HG02759 (cell line): ENCODE results near the gene FBN2.

Source experiments
- ATAC-seq: cut with Tn5 transposase; IDR thresholded peaks from one replicate; pipeline ENCODE4 v1.9.1; 2021; ENCODE audit warnings: mild to moderate bottlenecking, moderate library complexity; ENCODE audit not compliant: unreplicated experiment

The FBN2 gene

DNA sequence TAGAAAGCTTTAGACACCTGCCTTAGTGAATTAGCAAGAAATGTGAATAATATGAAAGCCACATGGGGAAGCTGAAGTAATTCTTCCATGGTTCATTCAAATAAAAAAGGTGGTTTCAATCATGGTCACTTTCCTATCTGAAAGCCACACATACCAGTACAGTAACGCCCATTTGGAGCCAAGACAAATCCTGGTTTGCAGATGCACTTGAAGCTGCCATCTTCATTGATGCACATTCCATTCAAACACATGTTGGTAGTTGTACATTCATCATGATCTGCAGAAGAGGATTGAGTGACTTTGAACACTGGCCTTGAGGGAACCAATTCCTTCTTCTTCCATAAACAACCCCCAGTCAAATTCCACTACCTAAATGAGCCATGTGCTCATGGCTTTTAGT lies 161.5 kb downstream of the FBN2 start:
- ATAC-seq, result no peak

DNA sequence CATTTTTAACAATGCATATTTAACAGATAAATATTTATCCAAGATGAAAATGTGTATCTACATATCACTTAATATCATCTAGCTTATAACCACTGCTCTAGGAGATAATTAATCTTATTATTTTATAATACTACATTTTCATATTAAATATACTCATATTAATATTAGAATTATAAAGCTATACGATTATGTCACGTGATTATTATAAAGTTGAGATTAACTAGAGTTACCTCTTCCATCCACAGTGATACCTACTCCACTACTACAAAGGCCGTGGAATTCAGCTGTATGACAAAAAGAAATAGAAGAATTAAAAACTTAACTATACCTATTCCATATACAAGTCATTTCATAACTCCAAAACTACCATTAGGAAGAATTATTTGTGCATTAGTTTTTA lies 171.9 kb downstream of the FBN2 start:
- no peak for ATAC-seq

DNA sequence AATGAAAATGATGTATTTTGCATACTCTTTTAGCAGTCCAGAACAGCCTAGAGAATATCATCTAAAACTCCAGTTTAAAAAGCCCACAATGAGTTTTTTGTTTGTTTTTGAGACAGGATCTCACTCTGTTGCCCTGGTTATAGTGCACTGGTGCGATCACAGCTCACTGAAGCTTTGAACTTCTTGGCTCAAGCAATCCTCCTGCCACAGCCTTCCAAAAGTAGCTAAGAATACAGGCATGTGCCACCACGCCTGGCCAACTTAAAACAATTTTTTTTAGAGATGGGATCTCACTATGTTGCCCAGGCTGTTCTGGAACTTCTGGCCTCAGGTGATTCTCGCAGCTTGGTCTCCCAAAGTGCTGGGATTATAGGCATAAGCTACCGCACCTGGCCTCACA lies 175.7 kb downstream of the FBN2 start:
- ATAC-seq, result no peak

DNA sequence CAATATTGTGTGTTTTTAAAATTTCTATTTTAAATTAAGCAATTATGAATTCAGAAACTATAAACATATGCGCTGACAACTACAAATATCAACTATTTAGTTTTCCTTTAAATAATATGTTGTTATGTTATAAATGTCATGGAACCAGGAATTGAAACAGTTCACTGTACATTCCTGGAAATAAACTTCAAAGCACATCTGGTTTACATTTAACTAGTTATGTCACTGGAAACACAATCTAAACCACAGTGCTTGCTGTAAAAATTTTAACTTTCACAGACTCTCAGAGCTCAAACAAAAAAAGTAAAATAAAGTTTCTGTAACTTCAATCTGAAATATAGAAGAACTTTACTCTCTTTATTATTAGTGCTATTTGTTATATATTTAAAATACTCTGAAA lies 179.2 kb downstream of the FBN2 start:
- no peak for ATAC-seq

DNA sequence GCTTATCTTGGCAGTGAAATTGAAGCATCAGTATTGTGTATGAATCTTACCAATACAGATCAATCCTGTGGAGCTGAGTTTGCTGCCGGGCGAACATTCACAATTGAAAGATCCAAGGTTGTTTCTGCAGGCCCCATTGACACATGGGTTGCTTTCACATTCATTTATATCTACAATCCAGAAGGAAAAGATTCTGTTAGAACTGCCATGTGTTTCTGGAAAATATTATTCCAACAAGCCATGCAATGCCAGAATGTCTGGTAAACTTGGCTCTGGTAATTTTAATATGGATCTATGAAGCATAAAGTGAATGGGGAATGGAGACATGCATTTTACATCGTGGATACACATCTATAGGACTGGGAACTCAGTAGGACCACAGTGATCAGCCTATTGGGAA lies 180.8 kb downstream of the FBN2 start:
- no peak for ATAC-seq

DNA sequence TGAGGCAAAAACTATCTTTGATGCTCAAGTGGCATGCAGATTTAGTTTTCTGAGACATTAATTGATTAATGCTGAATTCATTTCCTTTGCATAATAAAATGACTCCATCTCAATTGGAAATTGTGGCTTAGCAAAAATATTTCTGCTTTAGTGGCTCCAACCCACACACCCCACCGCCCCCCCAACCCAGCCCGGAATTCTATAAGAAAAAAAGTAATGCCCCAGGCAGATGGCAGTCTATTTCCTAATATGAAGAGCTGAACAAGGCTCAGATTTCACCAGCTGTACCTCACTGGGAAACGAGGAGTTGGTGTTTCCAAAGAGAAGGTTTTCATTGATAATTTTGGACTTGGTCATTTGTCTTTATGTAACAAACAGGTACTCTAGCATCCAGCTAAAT lies 182.1 kb downstream of the FBN2 start:
- no peak for ATAC-seq

DNA sequence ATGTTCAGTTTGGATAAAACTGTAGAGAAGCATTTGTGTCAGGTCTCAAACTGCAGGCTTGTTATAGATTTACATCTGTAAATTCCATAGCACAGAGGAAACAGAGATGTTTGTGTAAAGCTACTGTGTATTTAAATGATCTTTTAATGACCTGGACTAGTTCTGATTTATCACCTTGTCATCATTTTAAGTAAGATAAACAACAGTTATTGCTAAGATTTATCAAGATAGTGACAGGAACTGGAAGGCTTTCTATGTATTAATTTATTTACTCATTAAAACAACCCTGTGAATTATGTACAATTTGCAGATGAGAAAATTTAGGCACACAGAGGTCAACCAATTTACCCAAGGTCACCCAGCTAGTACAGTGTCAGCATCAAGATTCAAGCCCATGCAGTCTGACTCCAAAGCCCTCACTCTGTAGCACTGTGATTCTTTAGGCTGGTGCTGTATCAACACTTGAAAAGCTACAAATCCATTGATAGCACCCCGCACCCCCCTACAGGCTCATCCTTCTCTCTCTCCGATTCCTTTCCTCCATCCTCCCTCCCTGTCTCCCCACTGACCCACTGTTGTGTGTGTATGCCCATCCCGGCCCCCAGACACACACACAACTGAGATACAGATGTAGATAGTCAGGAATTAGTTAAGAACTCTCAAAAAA lies 184.5 kb downstream of the FBN2 start:
- ATAC-seq, result no peak

DNA sequence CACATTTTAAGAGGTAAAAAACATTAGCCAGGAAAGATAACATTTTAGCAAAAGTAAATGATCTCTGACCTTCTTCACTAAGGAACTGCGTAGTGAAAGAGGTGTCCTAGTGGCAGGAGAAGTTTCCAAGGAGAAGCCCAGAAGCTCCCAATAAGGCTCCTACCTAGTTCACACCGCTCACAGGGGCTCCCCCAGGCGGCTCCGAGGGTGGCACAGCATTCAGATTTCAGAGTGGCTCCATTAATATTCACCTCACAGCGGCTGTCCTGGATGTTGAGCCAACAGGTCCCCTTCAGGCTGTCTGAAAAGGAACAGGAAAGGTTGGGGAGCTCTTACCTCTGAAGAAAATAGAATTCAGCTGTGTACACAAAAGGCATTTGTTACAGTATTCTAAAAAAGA lies 187.3 kb downstream of the FBN2 start:
- ATAC-seq, result no peak

DNA sequence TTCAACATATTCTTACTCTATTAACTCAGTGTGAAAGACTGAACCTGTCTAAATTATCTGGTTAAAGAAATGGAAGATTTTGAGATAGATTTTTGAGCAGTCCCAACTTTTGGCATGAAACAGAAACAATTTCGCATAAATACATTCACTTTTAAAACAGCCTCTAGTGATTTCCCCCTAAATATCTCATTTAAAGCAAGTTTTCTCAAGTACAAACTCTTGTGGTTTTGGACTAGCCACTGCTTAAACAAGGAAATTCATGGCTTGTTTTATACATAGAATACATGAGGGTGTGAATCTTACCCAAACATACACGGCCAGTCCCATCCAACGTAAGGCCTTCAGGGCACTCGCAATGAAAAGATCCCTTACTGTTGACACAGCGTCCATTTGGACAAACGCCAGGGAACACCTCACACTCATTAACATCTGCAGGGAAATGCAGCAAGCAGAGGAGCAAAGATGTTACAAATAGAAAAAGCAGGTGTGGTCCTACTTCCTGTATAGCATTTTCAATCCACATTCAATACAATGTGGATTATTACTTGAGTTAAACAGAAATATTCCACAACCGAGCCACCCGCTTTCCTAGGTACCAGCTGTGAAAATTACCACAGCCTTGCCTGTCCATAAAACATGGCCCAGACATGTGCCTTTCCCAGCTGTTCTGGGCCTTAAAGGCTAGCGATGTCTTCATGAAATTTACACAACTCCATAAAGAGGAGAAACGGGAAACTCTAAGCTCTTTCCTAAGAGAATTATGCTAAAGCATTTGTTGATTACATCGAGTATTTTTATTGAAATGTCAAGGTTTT lies 188.8 kb downstream of the FBN2 start:
- no peak for ATAC-seq

DNA sequence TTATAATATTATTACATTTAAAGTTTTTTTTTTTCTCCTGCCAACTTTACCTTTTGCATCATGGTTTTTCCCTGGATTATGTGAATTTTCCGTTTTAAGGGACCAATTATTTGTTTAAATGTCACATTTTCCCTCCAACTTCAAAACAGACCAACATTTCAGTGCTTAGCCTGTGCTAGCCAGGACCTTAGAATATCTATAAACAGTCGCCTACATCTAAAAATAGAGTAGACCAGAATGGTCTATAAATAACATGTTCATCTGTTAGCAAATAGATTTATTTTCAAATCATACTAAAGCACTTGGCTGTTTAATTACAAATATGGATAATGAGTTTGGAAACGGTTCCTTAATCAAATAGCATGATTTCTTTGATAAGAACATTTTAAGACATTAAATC lies 192.0 kb downstream of the FBN2 start:
- ATAC-seq, result no peak

DNA sequence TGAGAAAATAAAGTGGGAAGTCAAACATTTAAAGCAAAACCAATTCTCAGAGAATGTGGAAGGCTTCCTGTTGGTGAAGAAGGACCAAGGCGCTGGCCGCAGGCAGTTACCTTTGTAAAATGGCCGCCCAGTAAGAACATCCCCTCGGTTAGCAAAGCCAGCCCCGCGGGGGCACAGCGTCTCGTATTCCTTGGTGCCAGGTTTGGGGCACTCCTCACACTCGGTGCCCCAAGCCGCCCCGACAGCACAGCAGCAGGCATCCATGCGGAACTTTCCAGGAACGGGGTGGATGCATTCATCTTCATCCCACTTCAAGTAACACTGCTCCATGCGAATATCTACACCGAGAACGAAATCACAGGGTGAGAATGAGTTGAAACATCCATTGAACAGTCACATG lies 192.8 kb downstream of the FBN2 start:
- ATAC-seq, result no peak

DNA sequence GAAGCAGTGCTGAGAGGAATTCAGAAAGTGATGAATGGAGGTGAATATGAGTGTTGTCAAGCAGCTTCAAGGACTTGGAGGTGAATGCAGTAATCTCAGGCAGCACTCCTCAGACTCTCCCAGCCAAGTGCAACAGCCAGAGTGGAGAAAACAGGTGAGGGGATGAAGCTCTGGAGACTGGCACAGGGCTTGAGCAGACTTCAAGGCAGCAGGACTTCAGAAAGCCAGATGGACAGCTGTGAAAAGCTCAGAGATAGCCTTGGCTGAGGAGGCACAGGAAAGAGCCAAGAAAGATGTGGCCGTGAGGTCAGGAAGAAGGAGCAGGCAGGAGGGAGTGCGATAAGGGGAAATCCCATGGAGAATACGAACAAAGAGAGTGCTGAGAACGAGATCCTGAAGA lies 194.9 kb downstream of the FBN2 start:
- ATAC-seq, result no peak

DNA sequence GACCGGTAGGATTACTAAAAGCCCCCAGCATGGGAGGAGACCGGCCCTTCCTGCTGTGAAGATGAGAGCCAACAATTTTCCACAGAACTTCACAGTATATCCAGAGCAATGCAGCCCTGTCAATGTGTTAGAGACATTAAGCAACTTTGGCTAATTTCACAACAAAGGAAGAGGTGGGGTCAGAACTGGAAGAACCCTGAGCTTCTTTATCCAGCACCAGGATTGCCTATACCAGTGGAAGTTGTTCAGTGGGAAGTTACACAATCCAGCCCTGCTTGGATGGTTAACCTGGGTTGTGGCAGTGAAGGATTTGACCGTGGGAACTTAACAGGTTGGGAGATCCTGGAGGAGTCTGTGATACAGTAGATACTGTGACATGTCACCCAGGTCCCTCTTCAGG lies 197.0 kb downstream of the FBN2 start:
- no peak for ATAC-seq

DNA sequence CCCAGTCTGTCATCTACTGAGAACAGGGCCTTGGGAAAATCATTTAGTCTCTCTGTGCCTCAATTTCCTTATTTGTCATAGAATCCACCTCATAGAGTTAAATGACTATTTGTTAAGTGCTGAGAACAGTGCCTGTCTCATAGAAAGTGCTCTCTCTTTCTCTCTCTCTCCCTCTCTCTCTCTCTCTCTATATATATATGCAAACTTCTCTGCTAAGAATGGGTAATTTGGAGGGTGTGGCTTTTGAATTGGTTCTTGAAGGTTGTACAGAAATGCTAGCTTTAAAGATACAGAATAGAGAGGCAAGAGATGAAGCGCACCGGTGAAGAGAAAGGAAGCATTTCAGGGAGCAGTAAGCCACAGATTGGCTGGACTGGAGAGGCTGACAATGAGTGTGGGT lies 197.4 kb downstream of the FBN2 start:
- no peak for ATAC-seq

DNA sequence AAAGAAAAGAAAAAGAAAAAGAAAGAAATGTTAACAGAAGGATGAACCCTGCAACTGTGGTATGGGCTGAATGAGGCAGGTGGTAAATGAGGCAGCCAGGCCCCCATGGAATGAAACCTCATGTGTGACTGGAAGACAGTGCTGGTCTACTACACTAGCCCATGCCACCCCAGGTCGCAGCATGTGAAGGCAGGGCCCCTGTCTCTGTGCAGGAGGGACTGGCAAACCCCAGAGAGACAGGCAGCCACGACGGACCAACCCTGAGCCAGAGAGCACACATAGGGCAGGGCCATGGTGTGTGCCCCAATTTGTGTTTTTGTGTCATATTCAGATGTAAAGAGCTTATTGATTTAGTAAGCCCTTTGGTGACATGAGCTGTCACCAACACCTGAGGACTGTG lies 198.5 kb downstream of the FBN2 start:
- no peak for ATAC-seq

DNA sequence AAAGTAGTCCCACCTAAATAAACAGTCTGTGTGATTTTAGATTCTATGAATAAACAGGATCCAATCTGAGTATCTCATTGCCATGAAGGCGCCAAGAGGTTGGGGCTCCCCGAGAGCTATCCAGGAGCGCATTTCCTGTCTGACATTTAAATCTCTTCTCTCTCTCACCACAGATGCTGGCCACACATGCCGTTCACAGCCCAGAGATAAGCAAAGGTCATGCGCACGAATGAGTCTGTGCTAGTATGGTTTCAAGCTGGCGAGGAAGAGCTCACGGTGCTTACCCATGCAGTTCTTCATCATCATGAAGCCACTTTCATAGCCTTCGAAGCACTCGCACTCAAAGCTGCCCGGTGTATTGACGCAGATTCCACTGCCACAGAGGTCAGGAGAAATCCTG lies 199.4 kb downstream of the FBN2 start:
- ATAC-seq, result no peak

DNA sequence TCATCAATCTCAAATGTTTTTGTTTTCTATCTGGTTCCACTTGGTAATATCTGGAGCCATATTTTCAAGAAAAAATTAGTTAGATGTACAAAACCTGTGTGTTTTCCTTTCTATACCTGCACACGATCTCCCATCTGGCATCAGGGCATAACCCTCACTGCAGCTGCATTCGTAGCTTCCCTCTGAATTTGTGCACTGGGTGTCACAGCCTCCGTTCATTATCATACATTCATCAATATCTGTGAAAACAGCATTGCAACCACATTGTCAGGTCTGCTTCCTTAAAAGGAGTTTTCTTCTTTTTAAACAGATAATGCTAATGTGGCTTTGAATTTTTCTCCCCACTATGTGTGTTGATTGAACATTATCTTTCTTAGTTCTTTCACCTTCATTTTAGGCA lies 202.7 kb downstream of the FBN2 start:
- no peak for ATAC-seq

DNA sequence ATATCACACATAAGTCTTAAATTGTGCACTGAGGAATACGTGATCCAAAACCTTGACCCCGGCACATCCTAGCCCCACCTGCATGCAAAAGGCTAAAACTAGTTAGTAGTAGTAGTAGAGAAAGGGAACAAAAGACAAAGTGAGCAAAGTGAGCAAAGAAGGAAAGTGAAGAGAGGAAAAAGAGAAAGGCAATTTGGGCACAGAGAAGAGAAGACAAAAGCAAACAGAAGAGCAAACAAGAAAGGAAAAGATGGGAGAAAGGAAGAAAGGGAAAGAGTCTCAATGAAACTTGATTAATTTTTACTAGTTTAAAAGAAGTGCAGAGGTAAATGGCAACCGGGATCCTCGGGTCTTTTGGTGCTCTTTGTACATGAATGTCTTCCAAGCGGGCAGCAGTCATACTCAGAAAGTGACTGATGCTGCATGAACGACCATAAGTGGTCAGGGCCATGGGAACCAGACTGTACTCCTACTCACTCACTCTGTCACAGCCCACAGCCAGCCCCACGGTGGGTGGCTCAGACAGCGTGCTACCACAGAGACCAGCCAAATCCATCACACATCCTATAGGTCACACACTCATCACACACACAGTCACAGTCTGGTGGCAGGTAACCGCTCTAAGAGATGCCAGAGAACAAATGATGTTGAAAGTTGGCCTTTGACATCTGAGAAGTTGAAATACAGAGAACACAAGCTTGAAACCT lies 203.9 kb downstream of the FBN2 start:
- ATAC-seq, result no peak

DNA sequence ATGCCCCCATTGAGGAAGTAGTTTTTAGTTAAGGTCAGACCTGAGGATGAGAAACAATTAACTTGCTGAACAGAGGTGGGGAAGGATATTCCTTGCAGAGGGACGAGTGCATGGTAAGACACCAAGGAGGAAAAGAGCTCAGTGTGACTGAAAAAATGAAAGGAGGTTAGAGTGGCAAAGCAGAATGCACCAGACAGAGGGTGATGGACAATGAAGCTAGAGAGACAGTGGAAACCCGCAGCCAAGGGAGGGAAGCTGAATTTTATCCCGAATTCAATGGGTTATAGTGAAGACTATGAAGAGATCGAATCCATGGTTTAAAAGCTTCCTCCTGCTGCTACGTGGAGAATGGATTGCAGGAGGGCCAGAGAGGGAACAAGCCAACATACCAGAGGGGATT lies 206.8 kb downstream of the FBN2 start:
- no peak for ATAC-seq

DNA sequence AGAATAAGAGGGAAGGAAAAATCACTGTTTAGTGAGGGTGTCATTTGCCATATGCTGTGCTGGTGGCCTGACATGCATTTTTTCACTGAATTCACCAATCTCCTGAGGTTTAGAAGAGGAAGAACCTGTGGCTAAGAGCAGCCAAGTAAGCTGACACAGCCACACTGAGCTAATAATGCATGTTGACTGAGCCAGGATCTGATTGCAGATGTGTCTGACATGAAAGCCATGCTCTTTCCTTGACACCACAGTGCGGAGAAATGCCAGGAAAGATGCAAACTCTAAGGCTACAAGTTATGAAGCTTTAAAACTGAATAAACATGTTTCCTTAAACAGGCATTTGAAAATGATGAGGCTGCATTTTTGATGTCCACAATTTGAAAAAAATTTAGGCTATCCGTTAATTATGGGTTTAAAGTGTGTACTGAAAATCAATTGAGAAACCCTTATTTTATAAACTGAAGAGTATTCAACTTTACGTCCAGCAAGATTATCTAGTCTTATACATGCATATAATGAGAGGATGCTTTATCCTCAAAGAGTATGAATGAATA lies 208.6 kb downstream of the FBN2 start:
- ATAC-seq, result no peak

DNA sequence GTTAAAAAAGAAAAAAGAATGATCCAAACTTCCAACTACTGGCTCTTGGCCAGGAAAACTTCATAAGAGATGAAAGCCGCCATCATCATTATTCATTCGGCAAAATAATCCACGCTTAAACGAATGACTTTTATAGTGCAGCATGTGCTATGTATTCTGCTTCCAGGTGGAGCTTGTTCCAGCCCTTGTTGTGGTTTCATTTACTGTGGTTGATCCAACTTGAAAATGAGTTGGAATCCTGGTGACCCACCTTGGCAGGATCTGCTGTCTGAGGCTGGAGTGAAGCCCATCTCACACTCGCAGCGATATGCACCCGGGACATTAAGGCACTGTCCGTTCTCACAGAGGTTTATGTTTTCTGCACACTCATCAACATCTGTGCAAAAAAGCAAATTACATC lies 209.6 kb downstream of the FBN2 start:
- no peak for ATAC-seq

DNA sequence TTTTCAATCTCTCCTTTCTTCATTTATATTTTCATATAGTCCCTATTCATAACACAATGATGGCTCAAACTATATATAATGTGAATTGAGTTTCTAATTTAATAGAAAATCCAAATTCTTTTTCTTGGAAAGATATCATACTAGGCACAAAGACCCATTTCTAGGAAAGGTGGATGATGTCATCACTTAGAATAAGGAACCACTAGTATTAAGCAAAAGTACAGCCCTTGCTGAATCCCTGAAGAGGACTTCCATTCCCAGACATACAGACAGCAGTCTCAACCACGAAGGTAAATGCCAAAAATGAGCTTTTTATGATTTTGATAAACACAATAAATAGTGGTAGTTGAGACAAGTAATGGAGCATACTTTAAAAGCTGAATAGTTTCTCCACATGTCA lies 210.0 kb downstream of the FBN2 start:
- ATAC-seq, result no peak
